Measurements from ENCODE around the gene MLIP.

The MLIP gene

DNA sequence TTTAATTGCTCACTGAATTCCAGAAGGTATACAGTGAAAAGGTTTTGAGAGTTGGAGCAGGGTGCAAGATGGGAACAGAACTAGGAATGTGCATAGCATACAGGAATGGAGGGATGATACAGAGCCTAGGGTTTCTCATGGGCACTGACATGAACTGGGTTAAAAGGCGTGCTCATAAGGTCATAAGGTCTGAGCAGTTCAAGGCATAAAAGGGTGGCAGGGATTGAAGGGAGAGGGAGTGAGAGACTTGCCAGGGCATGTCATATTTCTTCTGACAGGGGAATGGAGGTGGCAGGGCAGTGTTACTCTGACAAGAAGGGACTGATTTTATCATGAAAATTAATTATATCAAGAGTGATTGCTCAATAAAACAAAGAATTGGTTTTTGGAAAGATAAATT lies 4.7 kb downstream of the MLIP start:
- no peak overlapping the region for H3K9ac ChIP-seq (ENCODE audit: low read length)
- no peaks in the 10 kb centered on the region for H3F3A ChIP-seq (ENCODE audit: insufficient read depth, low read length)
- H3K36me3 ChIP-seq (ENCODE audit: insufficient read depth, low read length), result no peaks in the 10 kb centered on the region
- no peak overlapping the region for H3K4me2 ChIP-seq (ENCODE audit: low read length)
- H3K4me3 ChIP-seq (ENCODE audit: low read depth, low read length, poor library complexity, severe bottlenecking), result no peak overlapping the region
- H3K4me1 ChIP-seq (ENCODE audit: insufficient read depth, low read length, severe bottlenecking), result no peaks in the 10 kb centered on the region
- H3K27me3 ChIP-seq (ENCODE audit: insufficient read depth, low read length), result no peaks in the 10 kb centered on the region
- TF ChIP-seq EZH2 (IDR thresholded peaks at IDR 0.05; ENCODE audit: borderline replicate concordance, low read length), result no peak
- TF ChIP-seq, protein P1, sequence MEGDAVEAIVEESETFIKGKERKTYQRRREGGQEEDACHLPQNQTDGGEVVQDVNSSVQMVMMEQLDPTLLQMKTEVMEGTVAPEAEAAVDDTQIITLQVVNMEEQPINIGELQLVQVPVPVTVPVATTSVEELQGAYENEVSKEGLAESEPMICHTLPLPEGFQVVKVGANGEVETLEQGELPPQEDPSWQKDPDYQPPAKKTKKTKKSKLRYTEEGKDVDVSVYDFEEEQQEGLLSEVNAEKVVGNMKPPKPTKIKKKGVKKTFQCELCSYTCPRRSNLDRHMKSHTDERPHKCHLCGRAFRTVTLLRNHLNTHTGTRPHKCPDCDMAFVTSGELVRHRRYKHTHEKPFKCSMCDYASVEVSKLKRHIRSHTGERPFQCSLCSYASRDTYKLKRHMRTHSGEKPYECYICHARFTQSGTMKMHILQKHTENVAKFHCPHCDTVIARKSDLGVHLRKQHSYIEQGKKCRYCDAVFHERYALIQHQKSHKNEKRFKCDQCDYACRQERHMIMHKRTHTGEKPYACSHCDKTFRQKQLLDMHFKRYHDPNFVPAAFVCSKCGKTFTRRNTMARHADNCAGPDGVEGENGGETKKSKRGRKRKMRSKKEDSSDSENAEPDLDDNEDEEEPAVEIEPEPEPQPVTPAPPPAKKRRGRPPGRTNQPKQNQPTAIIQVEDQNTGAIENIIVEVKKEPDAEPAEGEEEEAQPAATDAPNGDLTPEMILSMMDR (IDR thresholded peaks at IDR 0.05; ENCODE audit: low read length), result no peak
- H3K9me3 ChIP-seq (ENCODE audit: low read length), result no peaks in the 10 kb centered on the region
- H3K27ac ChIP-seq (ENCODE audit: low read depth, low read length, poor library complexity, severe bottlenecking), result no peak overlapping the region
- no peaks in the 10 kb centered on the region for H3K9me2 ChIP-seq (ENCODE audit: low read depth, low read length)
- no peaks in the 10 kb centered on the region for H4K20me1 ChIP-seq (ENCODE audit: insufficient read depth, low read length)
- H2AFZ ChIP-seq (ENCODE audit: low read length), result no peak overlapping the region
- no peaks in the 10 kb centered on the region for H3K79me2 ChIP-seq (ENCODE audit: insufficient read depth, low read length)

DNA sequence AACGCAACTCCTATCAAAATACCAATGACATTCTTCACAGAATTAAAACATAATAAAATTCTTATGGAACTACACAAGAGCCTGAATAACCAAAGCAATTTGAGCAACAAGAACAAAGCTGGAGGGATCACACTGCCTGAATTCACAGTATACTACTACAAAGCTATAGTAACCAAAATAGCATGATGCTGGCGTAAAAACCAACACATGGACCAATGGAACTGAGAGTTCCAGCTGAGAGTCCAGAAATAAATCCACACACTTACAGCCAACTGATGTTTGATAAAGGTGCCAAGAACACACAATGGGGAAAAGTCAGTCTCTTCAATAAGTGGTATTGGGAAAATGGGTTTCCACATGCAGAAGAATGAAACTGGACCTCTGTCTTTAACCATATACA lies 6.9 kb downstream of the MLIP start:
- no peak overlapping the region for H3K9ac ChIP-seq (ENCODE audit: low read length)
- no peaks in the 10 kb centered on the region for H3F3A ChIP-seq (ENCODE audit: insufficient read depth, low read length)
- no peaks in the 10 kb centered on the region for H3K9me2 ChIP-seq (ENCODE audit: low read depth, low read length)
- H2AFZ ChIP-seq (ENCODE audit: low read length), result no peak overlapping the region
- H3K4me3 ChIP-seq (ENCODE audit: low read depth, low read length, poor library complexity, severe bottlenecking), result no peak overlapping the region
- H3K27me3 ChIP-seq (ENCODE audit: insufficient read depth, low read length), result no peaks in the 10 kb centered on the region
- H3K36me3 ChIP-seq (ENCODE audit: insufficient read depth, low read length), result no peaks in the 10 kb centered on the region
- no peak overlapping the region for H3K4me2 ChIP-seq (ENCODE audit: low read length)
- no peak overlapping the region for H3K27ac ChIP-seq (ENCODE audit: low read depth, low read length, poor library complexity, severe bottlenecking)
- no peaks in the 10 kb centered on the region for H4K20me1 ChIP-seq (ENCODE audit: insufficient read depth, low read length)
- TF ChIP-seq, protein P1 (IDR thresholded peaks at IDR 0.05; ENCODE audit: low read length), result no peak
- TF ChIP-seq EZH2 (IDR thresholded peaks at IDR 0.05; ENCODE audit: borderline replicate concordance, low read length), result no peak
- H3K4me1 ChIP-seq (ENCODE audit: insufficient read depth, low read length, severe bottlenecking), result no peaks in the 10 kb centered on the region
- no peaks in the 10 kb centered on the region for H3K9me3 ChIP-seq (ENCODE audit: low read length)
- H3K79me2 ChIP-seq (ENCODE audit: insufficient read depth, low read length), result no peaks in the 10 kb centered on the region

DNA sequence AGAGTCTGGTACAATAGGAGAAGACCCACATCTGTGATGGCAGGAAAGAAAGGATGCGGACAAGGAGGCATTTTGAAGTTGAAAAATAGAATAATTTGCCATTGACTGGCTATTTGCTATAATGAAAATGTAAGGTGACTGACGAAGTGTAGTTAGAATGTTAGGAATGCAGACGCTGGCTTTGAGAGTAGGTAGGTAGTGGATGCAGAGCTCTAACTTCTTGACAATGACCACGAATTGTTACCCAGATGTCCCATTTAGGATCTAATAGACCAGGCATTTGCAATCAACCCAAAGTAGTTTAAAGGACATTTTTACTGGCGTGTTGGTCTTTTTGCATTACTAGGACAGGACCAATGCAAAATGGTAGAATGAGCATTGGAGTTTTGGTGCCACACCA lies 14.2 kb downstream of the MLIP start:
- H3K4me3 ChIP-seq (ENCODE audit: low read depth, low read length, poor library complexity, severe bottlenecking), result no peak overlapping the region
- H2AFZ ChIP-seq (ENCODE audit: low read length), result no peak overlapping the region
- no peaks in the 10 kb centered on the region for H3K9me3 ChIP-seq (ENCODE audit: low read length)
- H4K20me1 ChIP-seq (ENCODE audit: insufficient read depth, low read length), result no peaks in the 10 kb centered on the region
- TF ChIP-seq, protein P1 (IDR thresholded peaks at IDR 0.05; ENCODE audit: low read length), result no peak
- no peak for TF ChIP-seq EZH2 (IDR thresholded peaks at IDR 0.05; ENCODE audit: borderline replicate concordance, low read length)
- H3K9me2 ChIP-seq (ENCODE audit: low read depth, low read length), result no peaks in the 10 kb centered on the region
- no peaks in the 10 kb centered on the region for H3K27me3 ChIP-seq (ENCODE audit: insufficient read depth, low read length)
- no peak overlapping the region for H3K27ac ChIP-seq (ENCODE audit: low read depth, low read length, poor library complexity, severe bottlenecking)
- no peaks in the 10 kb centered on the region for H3F3A ChIP-seq (ENCODE audit: insufficient read depth, low read length)
- no peaks in the 10 kb centered on the region for H3K36me3 ChIP-seq (ENCODE audit: insufficient read depth, low read length)
- no peaks in the 10 kb centered on the region for H3K4me1 ChIP-seq (ENCODE audit: insufficient read depth, low read length, severe bottlenecking)
- no peaks in the 10 kb centered on the region for H3K79me2 ChIP-seq (ENCODE audit: insufficient read depth, low read length)
- H3K9ac ChIP-seq (ENCODE audit: low read length), result no peak overlapping the region
- H3K4me2 ChIP-seq (ENCODE audit: low read length), result no peak overlapping the region
